NCI-H1930 (cell line): ENCODE data around the gene FN3KRP.

Experiments
- DNase-seq, 2 experiments: peaks; one replicate each; lab custom pipeline; 2025; lab: John Stamatoyannopoulos, UW

Gene FN3KRP

DNA sequence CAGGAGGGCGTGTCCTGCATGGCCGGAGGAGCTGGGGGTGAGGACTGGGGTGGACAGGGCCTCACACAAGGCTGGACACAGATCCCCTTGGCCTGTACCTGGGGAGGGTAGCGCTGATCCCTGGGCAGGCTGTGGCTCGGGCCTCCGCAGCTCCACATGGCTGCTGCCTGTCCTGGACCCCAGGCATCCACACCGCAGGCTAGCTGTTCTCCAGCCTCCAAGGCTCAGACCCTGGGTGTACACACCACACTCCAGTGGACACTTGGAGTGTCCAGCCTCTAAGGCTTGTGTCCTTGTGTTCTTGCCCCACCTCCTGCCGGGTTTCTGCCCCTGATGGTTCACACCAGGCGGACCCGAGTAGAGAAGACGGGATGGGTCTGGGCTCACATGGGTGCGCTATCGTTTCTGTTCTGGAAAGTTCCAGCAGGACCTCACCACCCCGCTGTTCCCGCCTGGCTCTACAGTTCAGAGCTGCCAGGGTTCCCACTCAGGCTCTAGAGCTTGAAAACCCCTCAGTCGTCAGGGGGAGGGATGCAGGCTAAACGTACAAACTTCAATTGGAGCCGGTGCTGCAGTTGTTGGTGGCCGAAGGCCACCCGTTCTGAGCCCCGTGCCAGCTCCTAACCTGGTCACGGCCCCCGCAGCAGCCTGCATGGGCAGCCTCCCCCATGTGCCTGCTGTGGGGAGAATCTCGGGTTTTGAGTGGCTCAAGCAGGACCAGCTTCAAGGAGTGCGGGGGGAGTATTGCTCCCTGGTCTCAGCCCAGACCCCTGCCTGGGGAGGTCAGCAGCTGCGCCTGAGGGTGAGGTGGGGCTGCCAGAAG, 6.6 kb upstream of the FN3KRP start:
- DNase-seq: no peak

DNA sequence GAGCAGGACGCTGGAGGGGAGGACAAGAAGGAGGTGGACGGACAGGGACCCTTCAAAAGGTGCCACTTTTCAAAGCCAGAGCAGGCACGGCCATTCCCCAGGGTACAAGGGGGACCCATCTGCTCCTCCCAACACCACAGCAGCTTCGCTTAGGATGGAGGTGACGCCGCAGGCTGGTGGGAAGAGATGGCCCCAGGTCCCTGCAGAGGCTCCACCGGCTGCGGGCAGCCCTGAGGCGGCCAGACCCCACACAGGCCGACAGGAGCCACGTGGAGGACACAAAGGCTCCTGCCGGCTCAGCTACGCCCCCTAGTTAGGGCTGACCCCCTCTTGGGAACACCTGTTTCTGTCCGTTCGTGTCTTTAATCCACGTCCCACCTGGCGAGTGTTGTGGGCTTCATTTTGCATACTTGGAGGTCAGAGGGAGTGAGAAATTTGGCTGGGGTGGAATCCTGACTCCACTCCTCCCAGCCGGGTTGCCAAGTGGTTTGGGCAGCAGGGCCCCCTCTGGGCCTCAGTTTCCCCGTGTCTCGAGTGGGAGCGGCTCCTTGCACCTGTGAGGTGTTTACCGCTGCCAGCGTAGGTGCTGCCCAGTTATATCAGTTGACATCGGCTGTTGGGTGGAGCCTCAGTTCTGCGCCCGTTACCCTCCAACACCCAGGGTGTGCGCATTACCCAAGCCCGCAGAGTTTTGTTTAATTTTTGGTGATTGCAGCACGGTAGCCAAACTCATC, 5.8 kb upstream of the FN3KRP start:
- no peak for DNase-seq

DNA sequence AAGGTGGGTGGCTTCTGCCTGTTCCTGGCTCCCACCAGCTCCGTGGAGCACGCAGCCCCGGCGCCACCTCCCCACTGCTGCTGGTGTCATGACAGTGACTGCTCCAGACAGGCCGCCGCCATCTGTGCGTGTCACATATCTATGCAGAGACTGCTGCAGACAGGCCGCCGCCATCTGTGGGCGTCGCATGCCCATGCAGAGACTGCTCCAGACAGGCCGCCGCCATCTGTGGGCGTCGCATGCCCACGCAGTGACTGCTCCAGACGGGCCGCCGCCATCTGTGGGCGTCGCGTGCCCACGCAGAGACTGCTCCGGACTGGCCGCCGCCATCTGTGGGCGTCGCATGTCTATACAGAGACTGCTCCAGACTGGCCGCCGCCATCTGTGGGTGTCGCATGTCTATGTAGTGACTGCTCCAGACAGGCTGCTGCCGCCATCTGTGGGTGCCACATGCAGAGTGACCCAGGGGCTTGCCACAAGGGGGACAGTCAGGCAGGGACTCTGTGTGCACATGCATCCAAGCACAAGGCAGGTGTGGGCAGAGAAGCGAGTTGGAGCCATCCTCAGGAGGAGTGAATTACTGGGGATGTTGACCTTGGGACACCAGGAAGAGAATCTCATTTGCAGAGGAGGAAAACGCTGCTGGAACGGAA, 3.3 kb upstream of the FN3KRP start:
- DNase-seq: no peak

DNA sequence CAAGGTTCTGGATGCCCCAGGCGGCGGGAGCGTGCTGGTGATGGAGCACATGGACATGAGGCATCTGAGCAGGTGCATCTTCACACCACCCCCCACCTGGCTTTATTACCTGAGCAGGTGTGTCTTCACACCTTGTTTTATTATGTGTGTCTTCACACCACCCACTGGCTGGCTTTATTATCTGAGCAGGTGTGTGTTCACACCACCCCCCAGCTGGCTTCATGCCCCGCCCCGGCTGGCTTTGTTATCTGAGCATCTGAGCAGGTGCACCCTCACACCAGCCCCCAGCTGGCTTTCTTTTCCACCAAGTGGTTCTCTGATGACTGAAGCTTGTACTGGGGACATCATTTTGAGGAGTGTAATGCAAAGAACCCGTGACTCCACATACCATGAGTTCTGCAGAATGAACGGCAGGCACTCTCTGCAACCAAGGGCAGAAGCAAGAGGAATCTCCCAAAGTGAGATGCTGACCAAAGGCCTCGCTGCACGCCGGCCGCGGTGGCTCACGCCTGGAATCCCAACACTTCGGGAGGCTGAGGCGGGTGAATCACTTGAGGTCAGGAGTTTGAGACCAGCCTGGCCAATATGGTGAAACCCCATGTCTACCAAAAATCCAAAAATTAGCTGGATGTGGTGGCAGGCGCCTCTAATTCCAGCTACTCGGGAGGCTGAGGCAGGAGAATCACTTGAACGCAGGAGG, 2.6 kb downstream of the FN3KRP start:
- no peak for DNase-seq

DNA sequence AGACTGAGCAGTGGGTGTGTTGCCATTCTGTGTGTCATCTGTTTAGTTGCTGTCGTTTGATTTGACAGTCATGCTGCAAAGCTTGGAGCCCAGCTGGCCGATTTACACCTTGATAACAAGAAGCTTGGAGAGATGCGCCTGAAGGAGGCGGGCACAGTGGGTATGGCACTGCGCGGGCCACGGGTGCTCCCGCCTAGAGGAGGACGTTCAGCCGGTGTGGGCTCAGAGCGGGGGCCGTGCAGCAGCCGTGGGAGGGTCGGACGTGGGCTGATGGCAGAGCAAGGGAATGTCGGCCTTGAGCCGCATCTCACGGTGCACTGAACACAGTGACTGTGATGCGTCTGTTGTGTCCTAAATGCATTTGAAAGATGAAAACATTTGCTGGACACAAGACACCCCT, 3.7 kb downstream of the FN3KRP start:
- no peak for DNase-seq

DNA sequence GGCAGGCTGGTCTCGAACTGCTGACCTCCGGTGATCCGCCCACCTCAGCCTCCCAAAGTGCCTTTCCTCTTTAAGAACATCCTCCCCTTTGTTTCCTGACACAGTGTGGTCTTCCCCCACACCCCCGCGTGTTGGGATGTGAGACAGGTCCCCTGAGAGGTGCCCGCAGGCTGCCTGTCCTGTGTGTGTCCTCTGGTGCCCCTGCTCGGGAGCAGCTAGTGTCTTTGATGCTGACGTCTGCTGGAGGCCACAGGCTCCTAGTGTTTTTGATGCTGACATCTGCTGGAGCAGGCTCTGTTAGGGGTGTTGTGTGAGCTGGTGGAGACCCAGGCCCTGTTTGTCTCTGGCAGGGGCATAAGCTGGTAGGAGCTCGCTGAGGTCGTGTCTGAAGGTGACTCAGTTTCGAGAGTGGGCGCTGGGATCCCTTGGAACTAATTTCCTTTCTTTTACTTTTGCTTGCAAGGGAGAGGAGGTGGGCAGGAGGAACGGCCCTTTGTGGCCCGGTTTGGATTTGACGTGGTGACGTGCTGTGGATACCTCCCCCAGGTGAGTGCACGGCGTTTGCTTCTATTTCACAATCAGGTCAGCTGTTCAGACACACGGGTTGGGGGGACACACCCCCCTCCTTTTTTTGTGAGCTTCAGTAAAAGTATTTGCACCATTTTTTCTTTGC, 6.0 kb downstream of the FN3KRP start:
- no peak for DNase-seq

DNA sequence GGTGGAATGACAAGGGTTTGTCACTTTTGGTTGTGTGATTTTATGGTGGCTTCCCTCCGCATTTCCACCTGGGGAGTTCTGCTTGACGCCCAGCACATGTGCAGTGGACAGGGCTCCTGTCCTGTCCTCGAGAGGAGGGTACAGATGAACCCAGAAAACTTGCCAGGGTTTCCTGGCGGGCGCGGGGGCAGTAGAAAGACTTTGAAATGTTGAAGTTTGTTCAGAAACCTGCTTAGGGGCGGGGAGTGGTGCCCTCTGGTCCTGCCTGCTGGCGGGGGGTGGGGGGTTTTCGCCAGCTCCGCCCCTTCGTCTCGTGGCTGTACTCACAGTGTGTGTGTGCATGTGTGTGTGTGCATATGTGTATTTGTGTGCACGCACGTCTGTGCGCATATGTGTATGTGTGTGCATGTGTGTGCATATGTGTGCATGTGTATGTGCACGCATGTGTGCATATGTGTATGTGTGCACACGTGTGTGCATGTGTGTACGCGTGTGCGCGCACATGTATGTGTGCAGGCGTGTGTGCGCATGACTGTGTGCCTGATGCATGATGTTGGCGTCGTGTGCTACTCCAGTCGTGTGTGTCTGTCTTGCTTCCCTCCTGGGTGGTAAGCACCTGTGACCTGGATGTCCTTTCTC, 6.8 kb downstream of the FN3KRP start:
- DNase-seq: no peak

DNA sequence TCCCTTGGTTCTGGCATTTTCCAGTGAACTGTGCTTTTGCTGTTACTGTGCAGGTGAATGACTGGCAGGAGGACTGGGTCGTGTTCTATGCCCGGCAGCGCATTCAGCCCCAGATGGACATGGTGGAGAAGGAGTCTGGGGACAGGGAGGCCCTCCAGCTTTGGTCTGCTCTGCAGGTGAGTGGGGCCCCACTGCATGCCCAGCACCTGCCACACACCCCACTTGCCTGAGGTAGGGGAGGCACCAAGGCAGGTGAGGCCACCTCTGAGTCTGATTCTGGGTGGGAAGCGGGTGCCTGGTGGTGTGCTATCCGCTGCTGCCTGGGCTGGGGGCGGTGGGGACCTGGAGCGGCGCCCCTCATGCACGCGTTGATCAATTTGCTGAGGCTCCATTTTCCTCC, 9.9 kb downstream of the FN3KRP start:
- no peak for DNase-seq

DNA sequence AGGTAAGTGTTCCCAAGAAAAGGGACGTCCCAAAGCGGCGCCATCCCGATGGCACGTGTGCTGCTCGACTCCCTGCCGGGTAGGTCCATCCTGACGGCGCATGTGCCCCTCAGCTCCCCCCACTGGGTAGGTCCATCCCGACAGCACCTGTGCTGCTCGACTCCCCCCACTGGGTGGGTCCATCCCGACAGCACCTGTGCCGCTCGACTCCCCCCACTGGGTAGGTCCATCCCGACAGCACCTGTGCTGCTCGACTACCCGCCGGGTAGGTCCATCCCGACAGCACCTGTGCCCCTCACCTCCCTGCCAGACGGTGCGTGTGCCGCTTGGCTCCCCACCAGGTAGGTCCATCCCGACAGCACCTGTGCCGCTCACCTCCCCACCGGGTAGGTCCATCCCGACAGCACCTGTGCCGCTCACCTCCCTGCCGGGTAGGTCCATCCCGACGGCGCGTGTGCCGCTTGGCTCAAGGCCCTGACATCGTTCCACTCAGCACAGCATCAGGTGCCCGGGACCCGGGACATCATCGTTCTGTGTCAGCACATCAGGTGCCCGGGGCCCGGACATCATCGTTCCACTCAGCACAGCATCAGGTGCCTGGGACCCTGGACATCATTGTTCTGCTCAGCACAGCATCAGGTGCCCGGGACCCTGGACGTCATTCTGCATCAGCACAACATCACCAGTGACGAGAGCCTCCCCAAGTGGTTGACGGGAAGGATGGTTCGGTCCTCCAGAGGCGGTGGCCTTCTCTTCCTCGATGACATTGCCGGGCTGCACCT, 13.2 kb downstream of the FN3KRP start:
- no peak for DNase-seq

DNA sequence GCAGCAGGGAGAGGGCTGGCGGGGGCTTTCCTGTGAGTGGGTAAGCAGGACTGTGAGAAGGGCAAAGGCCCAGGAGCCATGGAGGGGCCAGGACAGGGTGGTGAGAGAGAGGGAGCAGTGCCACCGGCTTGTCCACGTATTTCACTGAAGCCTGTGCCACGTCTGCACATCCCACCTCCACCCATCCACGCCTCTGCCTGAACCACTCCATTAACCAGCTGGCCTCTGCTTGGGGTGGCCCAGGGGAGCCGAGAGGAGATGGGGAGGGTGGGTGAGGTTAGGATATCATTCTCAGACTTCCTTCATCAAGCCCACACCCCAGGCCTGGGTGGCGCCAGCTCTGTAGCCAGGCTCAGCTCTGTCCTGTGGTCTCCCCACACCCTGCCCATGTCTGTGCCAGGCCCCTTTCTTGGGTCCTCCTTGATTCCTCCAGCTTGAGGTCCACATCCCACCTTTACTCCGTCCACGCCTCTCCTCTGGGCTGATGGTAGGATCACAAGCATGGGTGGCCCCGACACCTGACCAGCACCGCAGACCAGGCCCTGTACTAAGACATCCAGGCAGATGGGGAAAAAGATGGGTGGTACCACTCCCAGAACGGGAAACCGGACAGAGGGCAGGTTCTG, 15.7 kb downstream of the FN3KRP start:
- DNase-seq: no peak

DNA sequence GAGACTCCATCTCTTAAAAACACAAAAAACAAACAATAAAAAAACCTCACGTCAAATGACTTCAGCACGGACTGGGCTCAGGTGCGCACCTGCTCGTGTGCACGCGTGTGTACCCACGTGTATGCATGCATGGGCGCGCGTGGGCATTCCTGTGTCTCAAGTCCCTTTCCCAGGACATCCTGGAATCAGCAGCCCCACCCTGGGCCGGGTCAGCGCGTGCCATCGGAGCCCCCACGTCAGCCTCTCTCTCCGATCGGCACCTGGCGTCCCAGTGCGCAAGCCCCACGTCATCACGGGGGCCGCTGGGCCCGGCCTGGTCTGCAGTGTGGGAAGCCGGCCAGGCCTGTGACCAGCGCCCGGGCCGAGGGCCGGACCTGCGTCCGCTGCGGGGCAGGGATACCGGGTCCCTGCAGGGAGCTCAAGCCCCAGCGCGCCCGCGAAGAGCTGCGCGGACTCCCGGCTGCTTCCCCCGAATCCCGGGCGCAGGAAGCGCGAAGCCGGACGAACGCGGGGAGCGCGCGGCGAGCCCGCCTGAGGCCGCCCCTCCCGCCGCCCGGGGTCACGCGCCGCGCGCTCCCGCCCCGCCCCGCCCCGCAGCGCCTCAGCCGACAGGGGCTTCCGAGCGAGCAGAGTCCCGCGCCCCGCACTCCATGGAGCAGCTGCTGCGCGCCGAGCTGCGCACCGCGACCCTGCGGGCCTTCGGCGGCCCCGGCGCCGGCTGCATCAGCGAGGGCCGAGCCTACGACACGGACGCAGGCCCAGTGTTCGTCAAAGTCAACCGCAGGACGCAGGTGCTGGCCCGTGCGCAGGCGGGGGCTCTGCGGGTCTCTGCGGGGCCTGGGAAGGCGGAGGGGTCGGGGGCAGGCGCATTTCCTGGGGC, 18.7 kb downstream of the FN3KRP start, which contains the start of gene FN3K:
Gene FN3K (plus strand): TSS at position 629 of the 880 bp plus-strand sequence. CDS start 22 bp downstream, at position 651.
- DNase-seq: peak; percentile 44 to 75

DNA sequence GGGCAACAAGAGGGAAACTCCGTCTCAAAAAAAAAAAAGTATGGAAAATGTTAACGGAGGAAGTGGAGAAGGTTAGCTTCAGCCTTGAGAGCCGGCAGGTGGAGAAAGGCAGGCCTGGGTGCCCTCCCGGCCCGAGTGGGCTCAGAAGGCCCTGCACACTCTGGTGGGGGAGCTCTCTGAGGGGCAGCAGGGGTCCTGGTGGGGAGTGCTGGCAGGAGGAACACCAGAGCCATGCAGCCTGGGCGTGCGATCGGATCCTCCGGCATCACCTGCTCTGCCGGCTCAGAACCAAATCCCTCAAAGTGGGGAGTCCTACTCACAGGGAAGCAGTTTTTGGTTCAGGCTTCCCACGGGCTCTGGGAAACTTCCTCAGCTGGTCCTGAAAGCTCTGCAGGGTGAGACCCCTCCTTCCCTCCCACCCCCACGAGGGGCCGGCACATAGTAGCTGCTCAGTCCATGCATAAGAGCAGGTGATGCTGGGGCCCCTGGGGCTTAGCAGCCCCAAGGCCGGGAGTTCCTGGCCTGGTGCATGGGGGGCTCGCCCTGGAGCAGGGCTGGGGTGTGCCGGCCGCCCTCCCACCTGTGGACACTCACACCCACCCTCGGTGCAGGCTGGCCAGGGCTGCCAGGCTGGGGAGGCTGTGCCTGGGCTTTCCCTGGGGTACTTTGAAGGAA, 20.1 kb downstream of the FN3KRP start:
- no peak for DNase-seq

DNA sequence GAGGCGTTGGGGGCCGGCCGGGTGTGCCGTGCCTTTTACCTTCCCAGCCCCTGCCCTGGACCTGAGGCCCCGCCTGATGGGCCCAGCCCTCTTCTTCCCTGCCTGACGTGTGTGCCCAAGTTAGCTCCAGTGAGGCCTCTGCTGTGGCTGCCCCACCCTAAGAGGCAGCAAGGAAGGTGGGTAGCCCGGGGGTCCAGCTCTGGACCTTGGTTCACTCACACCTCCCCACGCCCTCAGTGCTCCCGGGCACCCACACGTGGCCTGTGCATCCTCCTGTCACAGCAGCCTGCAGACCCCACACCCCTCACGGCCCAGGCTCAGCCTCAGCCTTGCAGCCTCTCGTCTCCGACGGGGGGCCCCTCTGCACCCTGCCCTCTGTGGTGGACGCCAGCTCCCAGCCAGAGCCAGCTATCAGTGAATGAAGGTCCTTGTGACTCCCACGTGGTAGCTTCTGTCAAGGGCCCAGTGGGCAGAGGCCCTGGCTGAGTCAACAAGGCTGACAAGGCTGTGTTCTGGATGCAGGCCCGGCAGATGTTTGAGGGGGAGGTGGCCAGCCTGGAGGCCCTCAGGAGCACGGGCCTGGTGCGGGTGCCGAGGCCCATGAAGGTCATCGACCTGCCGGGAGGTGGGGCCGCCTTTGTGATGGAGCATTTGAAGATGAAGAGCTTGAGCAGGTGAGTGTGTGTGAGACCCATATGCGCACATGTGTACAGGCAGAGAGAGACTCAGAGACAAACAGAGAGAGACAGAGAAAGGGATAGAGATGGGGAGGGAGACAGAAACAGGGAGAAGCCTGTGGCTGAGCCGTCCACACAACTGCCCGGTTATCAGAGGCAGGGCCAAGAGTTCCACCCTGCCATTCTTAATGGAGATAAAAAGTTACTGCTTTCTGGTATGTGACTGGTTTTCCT, 21.7 kb downstream of the FN3KRP start:
- DNase-seq: no peak

DNA sequence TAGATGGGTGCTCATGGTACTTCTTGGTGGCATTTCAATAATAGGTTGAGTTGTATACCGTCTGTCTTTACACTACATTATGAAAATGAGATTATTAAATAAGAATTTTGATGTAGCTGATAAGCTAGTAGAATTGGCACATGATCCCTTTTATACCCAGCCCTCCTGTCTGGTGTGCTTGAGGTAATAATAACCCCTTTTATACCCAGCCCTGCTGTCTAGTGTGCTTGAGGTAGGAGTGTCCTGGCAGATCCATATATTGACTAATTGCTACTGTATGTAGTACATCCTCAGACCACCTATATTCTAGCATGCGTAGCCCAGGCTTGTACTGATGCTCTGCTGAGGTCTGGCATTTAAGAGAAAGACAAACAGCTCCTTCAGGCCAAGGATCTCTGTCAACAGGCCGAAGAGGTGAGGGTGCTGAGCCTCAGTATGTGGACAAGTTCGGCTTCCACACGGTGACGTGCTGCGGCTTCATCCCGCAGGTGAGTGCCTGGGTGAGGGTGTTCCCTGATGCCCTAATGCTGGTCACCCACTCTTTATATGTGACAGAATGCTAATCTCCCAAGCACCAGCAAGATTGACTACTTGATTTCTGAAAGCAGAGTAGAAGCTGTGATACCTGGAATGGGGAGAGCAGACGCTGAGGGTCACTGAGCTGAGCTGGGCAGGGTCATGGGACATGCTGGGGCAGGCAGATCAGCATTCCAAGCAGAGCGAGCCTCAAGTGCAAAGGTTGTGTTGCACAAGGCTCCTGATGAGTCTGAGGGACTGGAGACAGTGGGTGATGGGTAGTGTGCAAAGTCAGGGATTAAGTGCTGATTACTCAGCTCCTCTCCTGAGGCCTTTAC, 24.6 kb downstream of the FN3KRP start:
- DNase-seq: no peak

DNA sequence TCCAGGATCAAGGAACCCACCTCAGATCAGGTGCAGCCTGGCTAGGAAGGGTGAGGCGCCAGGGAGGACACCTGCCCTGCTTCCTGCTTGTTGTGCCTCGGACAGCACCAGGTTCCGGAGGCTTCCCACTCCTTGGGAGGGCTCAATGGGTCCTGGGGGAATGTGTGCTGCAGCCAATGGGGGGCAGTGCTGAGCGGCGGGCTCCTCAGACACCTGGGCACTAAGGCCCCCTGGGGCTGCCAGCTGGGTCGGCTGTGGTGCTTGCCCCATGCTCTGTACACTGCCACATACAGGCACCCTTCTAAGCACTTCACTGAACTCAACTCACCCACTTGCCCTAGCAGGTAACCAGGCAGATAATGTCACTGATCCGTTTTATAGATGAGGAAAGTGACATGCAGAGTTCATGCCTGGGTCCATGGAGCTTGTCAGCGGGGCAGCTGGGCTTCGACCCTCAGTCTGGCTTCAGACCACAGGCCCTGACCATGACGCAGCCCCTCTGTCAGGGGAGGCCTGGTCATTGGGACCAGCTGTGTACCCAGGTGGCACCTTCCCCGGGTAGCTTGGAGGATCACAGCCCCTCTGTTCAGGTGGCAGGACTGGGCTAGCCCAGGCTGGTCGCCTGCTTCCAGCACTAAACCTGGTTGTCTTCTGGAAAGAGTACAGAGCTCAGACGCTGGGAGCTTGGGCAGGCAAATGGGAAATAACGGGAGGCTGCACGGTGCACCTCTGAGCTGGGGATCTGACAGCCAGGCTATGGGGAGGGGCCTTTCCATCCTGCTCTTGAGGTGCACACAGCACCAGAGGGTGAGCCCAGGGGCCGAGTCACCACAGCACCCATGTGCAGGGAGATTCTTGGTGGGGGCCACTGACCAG, 27.1 kb downstream of the FN3KRP start:
- DNase-seq: no peak
